GM15510 (cell line): Measurements from ENCODE around the gene PRKG1.

Experiments
- POLR2A ChIP-seq: IDR thresholded peaks from 3 replicates; pipeline ENCODE4 v1.6.1; 2011; ENCODE audit warnings: borderline replicate concordance; ENCODE audit not compliant: insufficient read length; ENCODE audit errors: extremely low read depth

Gene PRKG1

DNA sequence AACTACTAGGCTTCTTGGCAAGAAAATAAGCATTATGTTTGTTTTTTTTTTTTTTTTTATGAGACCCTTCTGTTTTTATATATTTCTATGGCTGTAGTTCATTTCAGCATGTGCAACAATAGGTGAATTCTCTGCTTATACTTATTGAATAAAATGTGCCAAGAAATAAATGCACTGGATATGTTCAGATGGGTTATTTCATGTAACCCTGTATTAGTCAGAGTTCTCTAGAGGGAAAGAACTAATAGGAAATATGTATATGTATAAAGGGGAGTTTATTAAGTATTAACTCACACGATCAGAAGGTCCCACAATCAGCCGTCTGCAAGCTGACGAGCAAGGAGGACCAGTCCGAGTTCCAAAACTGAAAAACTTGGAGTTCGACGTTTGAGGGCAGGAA is 332.3 kb downstream of the PRKG1 start:
- no peak for TF ChIP-seq POLR2A

DNA sequence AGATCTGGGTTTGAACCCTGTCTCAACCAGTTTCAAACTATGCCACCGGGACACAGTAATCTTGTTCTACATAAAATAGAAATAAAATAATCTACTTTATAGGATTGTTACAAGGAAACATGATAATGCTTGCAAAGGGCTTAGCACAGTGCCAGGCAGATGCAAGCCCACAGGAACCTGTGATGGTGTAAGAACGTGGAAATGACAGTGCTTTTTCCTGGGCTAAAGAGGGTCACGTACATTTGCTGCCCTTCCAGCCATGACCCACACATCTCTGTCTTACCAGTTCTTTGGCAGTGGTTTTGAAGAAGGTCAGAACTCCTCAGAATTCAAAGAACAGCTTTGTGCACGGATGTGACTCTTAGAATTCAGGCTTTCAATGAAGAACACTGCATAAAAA is 342.2 kb downstream of the PRKG1 start:
- no peak for TF ChIP-seq POLR2A

GRCh38 chr10:51419196-51420093 is 345.2 kb downstream of the PRKG1 start:
- TF ChIP-seq POLR2A = no peak

DNA sequence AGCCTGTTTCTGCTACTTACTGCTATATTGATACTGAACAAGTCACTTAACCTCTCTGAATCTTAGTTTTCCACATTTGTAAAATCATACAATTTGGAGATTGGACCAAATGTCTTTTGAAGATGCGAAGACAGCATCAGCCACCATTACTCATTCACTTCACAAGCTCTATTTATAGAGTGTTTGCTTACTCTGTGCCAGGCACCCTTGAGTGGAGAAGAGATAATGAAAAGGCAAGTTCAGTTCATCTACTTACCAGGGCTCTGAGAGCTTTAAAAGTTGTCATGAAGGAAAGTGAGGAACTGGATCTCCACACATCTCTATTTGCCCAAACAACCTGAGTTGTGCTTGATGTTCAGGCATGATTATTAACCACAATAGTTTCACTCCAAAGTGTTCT is 347.6 kb downstream of the PRKG1 start:
- TF ChIP-seq POLR2A = no peak

- TF ChIP-seq POLR2A = no peak
Measured at GRCh38 chr10:51422311-51423120, 348.2 kb downstream of the PRKG1 start.

GRCh38 chr10:51423121-51423452 is 348.8 kb downstream of the PRKG1 start:
- TF ChIP-seq POLR2A = no peak

DNA sequence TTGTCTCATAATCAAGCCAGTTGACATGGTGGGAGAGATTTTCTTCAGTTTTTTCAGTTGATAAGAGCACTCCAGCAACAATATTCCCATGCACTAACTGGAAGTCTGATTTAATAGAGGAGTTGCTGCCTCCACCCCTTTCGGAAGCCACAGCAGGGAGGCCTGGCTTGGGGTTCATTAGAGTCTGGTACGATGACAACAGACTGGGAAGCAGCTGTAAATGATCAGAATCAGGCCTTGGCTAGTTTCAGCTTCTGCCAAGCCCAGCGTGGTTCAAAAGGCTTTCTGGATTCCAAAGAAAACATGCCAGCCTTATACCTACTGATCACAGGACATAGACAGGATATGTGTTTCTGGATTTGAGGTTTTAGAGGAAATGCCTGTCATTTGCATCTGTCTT is 351.1 kb downstream of the PRKG1 start:
- no peak for TF ChIP-seq POLR2A

GRCh38 chr10:51427758-51428157 is 353.5 kb downstream of the PRKG1 start:
- TF ChIP-seq POLR2A = no peak

DNA sequence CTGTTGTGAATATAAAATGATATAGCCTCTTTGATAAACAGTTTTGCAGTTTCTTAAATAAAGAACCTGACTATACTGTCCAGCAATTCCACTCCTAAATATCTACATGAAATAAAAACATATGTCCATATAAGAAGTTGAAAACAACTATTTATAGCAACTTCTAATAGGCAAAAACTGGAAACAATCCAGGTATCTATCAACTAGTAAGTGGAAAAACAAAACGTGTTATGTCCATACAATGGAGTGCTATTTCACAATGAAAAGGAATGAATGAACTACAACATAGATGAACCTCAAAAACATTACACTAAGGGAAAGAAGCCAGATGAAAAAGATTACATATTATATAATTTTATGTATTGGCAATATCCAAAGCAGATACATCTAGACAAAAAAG is 356.2 kb downstream of the PRKG1 start:
- no peak for TF ChIP-seq POLR2A

- TF ChIP-seq POLR2A = no peak
Measured at GRCh38 chr10:51433949-51434475, 359.7 kb downstream of the PRKG1 start.

GRCh38 chr10:51436805-51437204 is 362.5 kb downstream of the PRKG1 start:
- TF ChIP-seq POLR2A = no peak

DNA sequence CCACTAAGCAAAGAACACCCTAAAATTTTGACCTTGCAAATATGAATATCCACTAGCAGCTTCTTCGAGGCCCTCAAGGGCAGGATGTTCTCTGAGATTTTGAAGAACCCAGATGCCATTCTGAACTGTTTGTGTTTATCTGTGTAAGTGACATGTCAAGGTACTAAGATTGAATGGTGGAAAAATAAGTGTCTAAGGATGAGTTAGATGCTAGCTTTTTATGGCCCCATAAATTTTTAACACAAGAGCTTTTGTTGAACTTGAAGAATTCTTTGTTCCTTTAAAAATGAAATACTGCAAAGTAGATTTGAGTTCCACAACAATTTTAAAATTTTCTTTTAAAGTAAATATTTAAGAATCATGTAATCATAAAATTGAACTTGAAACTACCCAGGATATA is 365.4 kb downstream of the PRKG1 start:
- TF ChIP-seq POLR2A = no peak

- no peak for TF ChIP-seq POLR2A
Measured at GRCh38 chr10:51445588-51445987, 371.3 kb downstream of the PRKG1 start.

- no peak for TF ChIP-seq POLR2A
Measured at GRCh38 chr10:51447119-51447518, 372.8 kb downstream of the PRKG1 start.

- no peak for TF ChIP-seq POLR2A
Measured at GRCh38 chr10:51459476-51459875, 385.2 kb downstream of the PRKG1 start.
